ENCODE measurements around the gene POLR3F. TPM values are rescaled to one million over a fixed set of nuclear protein-coding genes. Genes with fewer than 3 reads are reported as not detected.

Gene POLR3F
- polyA plus RNA-seq, 1 of the 3 experiments (the other 2 are of a cell fraction) = 4.8 TPM

DNA sequence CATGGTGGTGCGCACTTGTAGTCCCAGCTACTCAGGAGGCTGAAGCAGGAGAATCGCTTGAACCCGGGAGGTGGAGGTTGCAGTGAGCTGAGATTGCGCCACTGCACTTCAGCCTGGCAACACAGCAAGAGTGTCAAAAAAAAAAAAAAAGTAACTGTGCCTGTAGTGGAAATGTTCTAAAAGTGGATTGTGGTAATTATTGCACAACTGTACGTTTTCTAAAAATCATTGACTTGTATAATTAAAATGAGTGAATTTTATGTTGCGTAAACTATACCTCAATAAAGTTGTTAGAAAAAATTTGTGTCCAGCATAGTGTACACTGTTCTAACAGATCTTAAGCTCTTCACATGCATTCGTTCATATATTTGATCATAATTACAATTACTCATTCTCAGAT lies 46.0 kb downstream of the POLR3F start:
- peaks cover 30% of the 10 kb centered on the region for H3K79me2 ChIP-seq (ENCODE audit: insufficient read depth)
- 88% methylated on average over 7 of the region's 7 CpGs for WGBS (ENCODE audit: low lambda C conversion rate)
- H3K36me3 ChIP-seq (replicated peaks in 1 of 2; ENCODE audit: control insufficient read depth in 1 of 2, insufficient read depth in 2 of 2, low read length in 1 of 2) = peaks cover 48 to 56% of the 10 kb centered on the region in 2 experiments
- no peaks in the 10 kb centered on the region for H3K9me2 ChIP-seq
- TF ChIP-seq RCOR1 (IDR thresholded peaks at IDR 0.05; ENCODE audit: low read length) = no peak
- no peak for TF ChIP-seq RFX5 (IDR thresholded peaks at IDR 0.05; ENCODE audit: low read length)
- no peak for TF ChIP-seq POLR2AphosphoS5 (IDR thresholded peaks at IDR 0.05; ENCODE audit: low read depth, low read length)
- H3K4me1 ChIP-seq (ENCODE audit: control insufficient read depth in 1 of 2, insufficient read depth in 2 of 2, low read depth in 1 of 2, low read length in 1 of 2) = peaks cover 5 to 7% of the 10 kb centered on the region in 2 experiments; a peak in 1 of 4 replicates
- no peak overlapping the region for H3K9ac ChIP-seq
- H3K4me3 ChIP-seq (ENCODE audit: low read depth in 2 of 2, low read length in 1 of 2) = no peak overlapping the region
- DNase-seq = no peak
- peaks cover 3% of the 10 kb centered on the region for H3F3A ChIP-seq (replicated peaks; ENCODE audit: insufficient read depth)
- no peak overlapping the region for H3K4me2 ChIP-seq
- H4K20me1 ChIP-seq (ENCODE audit: insufficient read depth) = no peaks in the 10 kb centered on the region
- no peak overlapping the region for H2AFZ ChIP-seq (ENCODE audit: low read depth)
- ChIA-PET POLR2A (interaction anchor here (0.6 kb wide), 1 partner anchor 23 kb away, joined by 3 read pairs; no protein-coding TSS in a partner anchor), CTCF (interaction anchor here (0.8 kb wide), 1 partner anchor 38 kb away, joined by 3 read pairs; no protein-coding TSS in a partner anchor)
- no peak overlapping the region for H3K27ac ChIP-seq (ENCODE audit: low read depth in 2 of 2, low read length in 1 of 2)
- H3K9me3 ChIP-seq = no peaks in the 10 kb centered on the region
- no peaks in the 10 kb centered on the region for H3K27me3 ChIP-seq (ENCODE audit: insufficient read depth)

DNA sequence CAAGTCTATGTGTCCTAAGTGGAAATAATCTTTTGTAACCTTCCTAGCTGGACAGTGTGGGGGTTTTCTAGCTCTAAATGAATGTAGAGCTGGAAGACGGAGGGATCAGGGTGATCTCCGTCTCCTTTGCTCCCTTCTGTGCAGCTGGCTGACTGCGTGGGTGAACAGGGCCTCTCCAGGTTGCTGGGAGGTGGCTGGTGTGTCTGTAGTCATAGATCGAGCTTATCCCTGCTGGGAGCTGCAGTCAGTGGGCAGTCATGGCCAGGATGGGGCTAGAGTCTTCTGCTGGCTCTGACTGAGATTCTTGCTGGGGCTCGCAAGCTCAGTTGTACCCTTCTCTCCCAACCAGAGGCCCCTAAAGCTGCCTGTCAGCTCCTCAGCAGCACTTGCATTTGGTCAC lies 46.9 kb downstream of the POLR3F start:
- Histone ChIP-seq H3K36me3 (replicated peaks in 1 of 2; ENCODE audit: control insufficient read depth in 1 of 2, insufficient read depth in 2 of 2, low read length in 1 of 2) (peaks cover 48 to 56% of the 10 kb centered on the region in 2 experiments), H3K79me2 (ENCODE audit: insufficient read depth) (peaks cover 27% of the 10 kb centered on the region; the same call in 1 of the 2 replicates), H3K4me3 (ENCODE audit: low read depth in 2 of 2, low read length in 1 of 2) (no peak overlapping the region), H4K20me1 (ENCODE audit: insufficient read depth) (no peaks in the 10 kb centered on the region), H2AFZ (ENCODE audit: low read depth) (no peak overlapping the region), H3K9me3 (no peaks in the 10 kb centered on the region), H3K27ac (ENCODE audit: low read depth in 2 of 2, low read length in 1 of 2) (no peak overlapping the region), H3K4me1 (ENCODE audit: control insufficient read depth in 1 of 2, insufficient read depth in 2 of 2, low read depth in 1 of 2, low read length in 1 of 2) (0 out of 4 replicates have a peak, but pooled peaks cover 0 to under 1% of the 10 kb centered on the region in 2 experiments), H3K27me3 (ENCODE audit: insufficient read depth) (no peaks in the 10 kb centered on the region), H3K9me2 (no peaks in the 10 kb centered on the region), H3F3A (replicated peaks; ENCODE audit: insufficient read depth) (peaks cover 3% of the 10 kb centered on the region), H3K4me2 (no peak overlapping the region), H3K9ac (no peak overlapping the region)
- TF ChIP-seq, protein P1, sequence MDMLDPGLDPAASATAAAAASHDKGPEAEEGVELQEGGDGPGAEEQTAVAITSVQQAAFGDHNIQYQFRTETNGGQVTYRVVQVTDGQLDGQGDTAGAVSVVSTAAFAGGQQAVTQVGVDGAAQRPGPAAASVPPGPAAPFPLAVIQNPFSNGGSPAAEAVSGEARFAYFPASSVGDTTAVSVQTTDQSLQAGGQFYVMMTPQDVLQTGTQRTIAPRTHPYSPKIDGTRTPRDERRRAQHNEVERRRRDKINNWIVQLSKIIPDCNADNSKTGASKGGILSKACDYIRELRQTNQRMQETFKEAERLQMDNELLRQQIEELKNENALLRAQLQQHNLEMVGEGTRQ (IDR thresholded peaks at IDR 0.05; ENCODE audit: borderline replicate concordance, low read depth, low read length) = no peak
- TF ChIP-seq CTCF (IDR thresholded peaks at IDR 0.05) (no peak), MXI1 (IDR thresholded peaks at IDR 0.05; ENCODE audit: low read depth, low read length) (no peak), ELF1 (IDR thresholded peaks at IDR 0.05) (no peak), JUND (IDR thresholded peaks at IDR 0.05) (no peak), NFIC (IDR thresholded peaks at IDR 0.05; ENCODE audit: borderline replicate concordance) (no peak), FOXJ3 (CRISPR knock-in tag; IDR thresholded peaks at IDR 0.05) (no peak), SIN3A (IDR thresholded peaks at IDR 0.05; ENCODE audit: borderline replicate concordance, low read depth, low read length) (no peak), CHD2 (IDR thresholded peaks at IDR 0.05; ENCODE audit: low read length, partially characterized antibody) (no peak), GATA2 (CRISPR knock-in tag; IDR thresholded peaks at IDR 0.05) (no peak), EZH2phosphoT487 (IDR thresholded peaks at IDR 0.05; ENCODE audit: borderline replicate concordance, low read depth) (no peak)
- TF ChIP-seq, protein P2, sequence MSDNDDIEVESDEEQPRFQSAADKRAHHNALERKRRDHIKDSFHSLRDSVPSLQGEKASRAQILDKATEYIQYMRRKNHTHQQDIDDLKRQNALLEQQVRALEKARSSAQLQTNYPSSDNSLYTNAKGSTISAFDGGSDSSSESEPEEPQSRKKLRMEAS (IDR thresholded peaks at IDR 0.05; ENCODE audit: low read depth) = no peak
- TF ChIP-seq, protein P3, sequence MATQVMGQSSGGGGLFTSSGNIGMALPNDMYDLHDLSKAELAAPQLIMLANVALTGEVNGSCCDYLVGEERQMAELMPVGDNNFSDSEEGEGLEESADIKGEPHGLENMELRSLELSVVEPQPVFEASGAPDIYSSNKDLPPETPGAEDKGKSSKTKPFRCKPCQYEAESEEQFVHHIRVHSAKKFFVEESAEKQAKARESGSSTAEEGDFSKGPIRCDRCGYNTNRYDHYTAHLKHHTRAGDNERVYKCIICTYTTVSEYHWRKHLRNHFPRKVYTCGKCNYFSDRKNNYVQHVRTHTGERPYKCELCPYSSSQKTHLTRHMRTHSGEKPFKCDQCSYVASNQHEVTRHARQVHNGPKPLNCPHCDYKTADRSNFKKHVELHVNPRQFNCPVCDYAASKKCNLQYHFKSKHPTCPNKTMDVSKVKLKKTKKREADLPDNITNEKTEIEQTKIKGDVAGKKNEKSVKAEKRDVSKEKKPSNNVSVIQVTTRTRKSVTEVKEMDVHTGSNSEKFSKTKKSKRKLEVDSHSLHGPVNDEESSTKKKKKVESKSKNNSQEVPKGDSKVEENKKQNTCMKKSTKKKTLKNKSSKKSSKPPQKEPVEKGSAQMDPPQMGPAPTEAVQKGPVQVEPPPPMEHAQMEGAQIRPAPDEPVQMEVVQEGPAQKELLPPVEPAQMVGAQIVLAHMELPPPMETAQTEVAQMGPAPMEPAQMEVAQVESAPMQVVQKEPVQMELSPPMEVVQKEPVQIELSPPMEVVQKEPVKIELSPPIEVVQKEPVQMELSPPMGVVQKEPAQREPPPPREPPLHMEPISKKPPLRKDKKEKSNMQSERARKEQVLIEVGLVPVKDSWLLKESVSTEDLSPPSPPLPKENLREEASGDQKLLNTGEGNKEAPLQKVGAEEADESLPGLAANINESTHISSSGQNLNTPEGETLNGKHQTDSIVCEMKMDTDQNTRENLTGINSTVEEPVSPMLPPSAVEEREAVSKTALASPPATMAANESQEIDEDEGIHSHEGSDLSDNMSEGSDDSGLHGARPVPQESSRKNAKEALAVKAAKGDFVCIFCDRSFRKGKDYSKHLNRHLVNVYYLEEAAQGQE (IDR thresholded peaks at IDR 0.05; ENCODE audit: low read depth, low read length) = no peak
- WGBS (ENCODE audit: low lambda C conversion rate) = 100% methylated on average over 3 of the region's 5 CpGs
- no peak for DNase-seq
- ChIA-PET POLR2A (interaction anchor here (0.7 kb wide), 1 partner anchor 60 kb away, joined by 3 read pairs; no protein-coding TSS in a partner anchor), CTCF (interaction anchor here (1.1 kb wide), 1 partner anchor 14 kb away, joined by 3 read pairs; no protein-coding TSS in a partner anchor)
